GM21360 (cell line): ENCODE measurements around the gene ASB1.
"Not testable (repeated sequence)": the region's sequence is repeated elsewhere in the genome, so short reads cannot be mapped to it uniquely, and the experiment has no call there.

ENCODE experiments used
- ATAC-seq: cut with Tn5 transposase; IDR thresholded peaks from one replicate; pipeline ENCODE4 v1.9.1; 2021; ENCODE audit warnings: mild to moderate bottlenecking, moderate library complexity; ENCODE audit not compliant: unreplicated experiment

Gene ASB1

GRCh38 chr2:238441262-238442114 lies 14.8 kb downstream of the ASB1 start:
- ATAC-seq, result no peak

GRCh38 chr2:238442257-238442656 lies 15.5 kb downstream of the ASB1 start:
- not testable (repeated sequence) for ATAC-seq

- ATAC-seq, result no peak
Observed at GRCh38 chr2:238444242-238444641, 17.5 kb downstream of the ASB1 start.

GRCh38 chr2:238445409-238446190 lies 18.9 kb downstream of the ASB1 start:
- no peak for ATAC-seq

- no peak for ATAC-seq
Observed at GRCh38 chr2:238446371-238446770, 19.6 kb downstream of the ASB1 start.

GRCh38 chr2:238448031-238448955 lies 21.6 kb downstream of the ASB1 start:
- ATAC-seq, result no peak

- ATAC-seq, result no peak
Observed at GRCh38 chr2:238449241-238449640, 22.5 kb downstream of the ASB1 start.

GRCh38 chr2:238449909-238450417 lies 23.2 kb downstream of the ASB1 start:
- no peak for ATAC-seq

GRCh38 chr2:238450440-238450861 lies 23.7 kb downstream of the ASB1 start:
- no peak for ATAC-seq

GRCh38 chr2:238453842-238454241 lies 27.1 kb downstream of the ASB1 start:
- ATAC-seq, result no peak

GRCh38 chr2:238456449-238456848 lies 29.7 kb downstream of the ASB1 start:
- no peak for ATAC-seq

GRCh38 chr2:238456970-238457926 lies 30.5 kb downstream of the ASB1 start:
- no peak for ATAC-seq

- ATAC-seq, result no peak
Observed at GRCh38 chr2:238457927-238458324, 31.2 kb downstream of the ASB1 start.

- ATAC-seq, result no peak
Observed at GRCh38 chr2:238458651-238459050, 31.9 kb downstream of the ASB1 start.

GRCh38 chr2:238459081-238459629 lies 32.4 kb downstream of the ASB1 start:
- no peak for ATAC-seq

GRCh38 chr2:238461051-238461450 lies 34.3 kb downstream of the ASB1 start:
- ATAC-seq, result no peak

GRCh38 chr2:238461491-238461890 lies 34.8 kb downstream of the ASB1 start:
- no peak for ATAC-seq

- ATAC-seq, result no peak
Observed at GRCh38 chr2:238461916-238462315, 35.2 kb downstream of the ASB1 start.

GRCh38 chr2:238462782-238463396 lies 36.2 kb downstream of the ASB1 start:
- no peak for ATAC-seq
